A673 (cell line): ENCODE data around the gene TMEM44. TPM values are rescaled to one million over a fixed set of nuclear protein-coding genes. Genes with fewer than 3 reads are reported as not detected.
A peak's percentile ranks its signal among the peaks of the same experiment; 100 is the strongest.

Source experiments
- BruUV-seq: library from RNA; stranded (reverse); fragments of 400-500 nt; replicated peaks from 2 replicates; lab custom pipeline; 2021; lab: Mats Ljungman, UMichigan
- CTCF ChIA-PET: fragments of 300-600 bp; sonication (Branson Sonifier 250); formaldehyde crosslinking; loops from one replicate; lab custom pipeline; 2022; ENCODE audit warnings: antibody characterized with exemption; lab: Charles Lee
- POLR2A ChIA-PET: fragments of 300-600 bp; sonication (Branson Sonifier 250); formaldehyde crosslinking; loops from one replicate; lab custom pipeline; 2022; ENCODE audit warnings: antibody characterized with exemption; ENCODE audit not compliant: low non-redundant PET; lab: Charles Lee
- DNase-seq: peaks from one replicate; pipeline ENCODE4 v3.0.0-alpha.2; 2015; ENCODE audit warnings: low spot score
- H3K27ac ChIP-seq: fragments of 200-600 bp; sonication (generic); 2 replicates; pipeline ENCODE4 v1.5.1; 2016; ENCODE audit warnings: mixed run types, low read depth, mild to moderate bottlenecking, mixed read lengths, antibody characterized with exemption, low read length; ENCODE audit not compliant: poor library complexity, severe bottlenecking
- H3K27me3 ChIP-seq: fragments of 200-600 bp; sonication (generic); replicated peaks from 2 replicates; pipeline ENCODE4 v1.6.1; 2017; ENCODE audit warnings: mixed run types, low read depth, mild to moderate bottlenecking, mixed read lengths, antibody characterized with exemption, low read length; ENCODE audit not compliant: insufficient read depth, poor library complexity
- H3K36me3 ChIP-seq: fragments of 200-600 bp; sonication (generic); 2 replicates; pipeline ENCODE4 v1.6.1; 2016; ENCODE audit warnings: mixed run types, mild to moderate bottlenecking, mixed read lengths, antibody characterized with exemption, low read length; ENCODE audit not compliant: insufficient read depth, poor library complexity, severe bottlenecking
- H3K4me1 ChIP-seq: fragments of 200-600 bp; sonication (generic); 2 replicates; pipeline ENCODE4 v1.6.1; 2017; ENCODE audit warnings: mixed run types, mild to moderate bottlenecking, mixed read lengths, antibody characterized with exemption, low read length; ENCODE audit not compliant: insufficient read depth, poor library complexity, severe bottlenecking
- H3K4me3 ChIP-seq: fragments of 200-600 bp; sonication (generic); 2 replicates; pipeline ENCODE4 v1.5.1; 2016; ENCODE audit warnings: low read depth, mixed run types, mild to moderate bottlenecking, mixed read lengths, low read length; ENCODE audit not compliant: poor library complexity, severe bottlenecking
- H3K9me3 ChIP-seq: fragments of 200-600 bp; sonication (generic); 2 replicates; pipeline ENCODE4 v1.6.1; 2016; ENCODE audit warnings: mixed run types, low read depth, mild to moderate bottlenecking, mixed read lengths, antibody characterized with exemption, low read length; ENCODE audit not compliant: poor library complexity, severe bottlenecking
- EZH2 ChIP-seq: fragments of 200-600 bp; sonication (generic); IDR thresholded peaks from 2 replicates; pipeline ENCODE4 v1.6.1; 2017; ENCODE audit warnings: borderline replicate concordance, low read depth, mild to moderate bottlenecking, mixed read lengths, antibody characterized with exemption, low read length; ENCODE audit not compliant: poor library complexity, severe bottlenecking
- intact Hi-C: fragments of 100-400 bp; cut with micrococcal nuclease; formaldehyde crosslinking; loops from one replicate; pipeline ENCODE4 v1.10.0; 2022; ENCODE audit not compliant: unreplicated experiment
- total RNA-seq: library from RNA; stranded (reverse); gene quantifications from 2 replicates; pipeline ENCODE4 v1.2.3, GENCODE V29; 2021
- TF ChIP-seq, protein P1 (sequence below): fragments of 300-800, 200-600 bp; sonication (generic); conservative IDR thresholded peaks from 2 replicates; pipeline ENCODE4 v1.5.1; 2017; ENCODE audit warnings: low read depth, mild to moderate bottlenecking, antibody characterized with exemption, low read length, moderate library complexity, mixed read lengths

TMEM44 gene
- total RNA-seq, 1 experiment from 2014 or later: 20.9 TPM

DNA sequence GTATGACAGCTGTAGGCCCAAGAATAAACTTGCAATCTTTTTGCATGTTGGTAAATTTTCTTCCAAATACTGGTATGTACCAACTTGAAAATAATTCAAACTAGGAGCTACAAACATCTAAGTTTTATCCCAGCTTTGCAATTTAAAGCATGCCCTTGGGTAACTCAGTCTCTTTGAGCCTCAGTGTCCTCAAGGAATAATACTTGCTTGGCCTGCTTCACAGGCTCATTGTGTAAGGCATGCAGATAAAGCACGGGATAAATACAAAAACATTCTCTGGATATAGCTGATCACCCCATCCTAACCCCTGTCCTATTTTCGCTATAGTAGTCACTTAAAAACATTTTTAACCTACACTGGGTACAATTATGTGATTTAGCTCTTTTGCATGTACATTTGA is 9.6 kb upstream of the TMEM44 start:
- Histone ChIP-seq H3K36me3 (peaks cover 59% of the 10 kb centered on the region), H3K27ac (no peak overlapping the region), H3K9me3 (no peaks in the 10 kb centered on the region), H3K27me3 (no peaks in the 10 kb centered on the region), H3K4me3 (no peak overlapping the region), H3K4me1 (no peaks in the 10 kb centered on the region)
- no TSS peak for BruUV-seq
- no peak for DNase-seq
- no peak for TF ChIP-seq EZH2
- TF ChIP-seq, protein P1, sequence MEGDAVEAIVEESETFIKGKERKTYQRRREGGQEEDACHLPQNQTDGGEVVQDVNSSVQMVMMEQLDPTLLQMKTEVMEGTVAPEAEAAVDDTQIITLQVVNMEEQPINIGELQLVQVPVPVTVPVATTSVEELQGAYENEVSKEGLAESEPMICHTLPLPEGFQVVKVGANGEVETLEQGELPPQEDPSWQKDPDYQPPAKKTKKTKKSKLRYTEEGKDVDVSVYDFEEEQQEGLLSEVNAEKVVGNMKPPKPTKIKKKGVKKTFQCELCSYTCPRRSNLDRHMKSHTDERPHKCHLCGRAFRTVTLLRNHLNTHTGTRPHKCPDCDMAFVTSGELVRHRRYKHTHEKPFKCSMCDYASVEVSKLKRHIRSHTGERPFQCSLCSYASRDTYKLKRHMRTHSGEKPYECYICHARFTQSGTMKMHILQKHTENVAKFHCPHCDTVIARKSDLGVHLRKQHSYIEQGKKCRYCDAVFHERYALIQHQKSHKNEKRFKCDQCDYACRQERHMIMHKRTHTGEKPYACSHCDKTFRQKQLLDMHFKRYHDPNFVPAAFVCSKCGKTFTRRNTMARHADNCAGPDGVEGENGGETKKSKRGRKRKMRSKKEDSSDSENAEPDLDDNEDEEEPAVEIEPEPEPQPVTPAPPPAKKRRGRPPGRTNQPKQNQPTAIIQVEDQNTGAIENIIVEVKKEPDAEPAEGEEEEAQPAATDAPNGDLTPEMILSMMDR: no peak
- intact Hi-C loops: no loop called here
- ChIA-PET POLR2A (interaction anchor here (0.6 kb wide), 1 partner anchor 17 kb away, joined by 5 read pairs; no protein-coding TSS in a partner anchor), CTCF (no interaction called here)

DNA sequence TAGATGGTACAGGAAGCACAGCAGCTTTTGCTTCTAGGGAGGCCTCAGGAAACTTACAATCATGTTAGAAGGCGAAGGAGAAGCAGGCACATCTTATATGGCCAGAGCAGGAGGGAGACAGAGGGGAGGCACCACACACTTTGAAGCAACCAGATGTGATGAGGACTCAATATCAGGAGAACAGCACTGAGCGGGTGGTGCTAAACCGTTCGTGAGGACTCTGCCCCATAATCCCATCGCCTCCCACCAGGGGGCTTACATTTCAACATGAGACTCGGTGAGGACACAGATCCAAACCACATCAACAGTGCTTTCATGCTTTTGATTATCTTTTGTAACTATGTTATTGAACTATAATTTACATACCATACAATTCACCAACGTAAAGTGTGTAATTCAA is 7.6 kb upstream of the TMEM44 start:
- Histone ChIP-seq H3K9me3 (no peaks in the 10 kb centered on the region), H3K27me3 (no peaks in the 10 kb centered on the region), H3K4me1 (no peaks in the 10 kb centered on the region), H3K36me3 (peaks cover 48% of the 10 kb centered on the region), H3K4me3 (no peak overlapping the region), H3K27ac (no peak overlapping the region)
- ChIA-PET CTCF (no interaction called here), POLR2A (no interaction called here)
- peak; percentile 67 for DNase-seq
- TSS peak; percentile 74 for BruUV-seq
- intact Hi-C loops: no loop called here
- no peak for TF ChIP-seq EZH2
- TF ChIP-seq, protein P1: peak; percentile 51

DNA sequence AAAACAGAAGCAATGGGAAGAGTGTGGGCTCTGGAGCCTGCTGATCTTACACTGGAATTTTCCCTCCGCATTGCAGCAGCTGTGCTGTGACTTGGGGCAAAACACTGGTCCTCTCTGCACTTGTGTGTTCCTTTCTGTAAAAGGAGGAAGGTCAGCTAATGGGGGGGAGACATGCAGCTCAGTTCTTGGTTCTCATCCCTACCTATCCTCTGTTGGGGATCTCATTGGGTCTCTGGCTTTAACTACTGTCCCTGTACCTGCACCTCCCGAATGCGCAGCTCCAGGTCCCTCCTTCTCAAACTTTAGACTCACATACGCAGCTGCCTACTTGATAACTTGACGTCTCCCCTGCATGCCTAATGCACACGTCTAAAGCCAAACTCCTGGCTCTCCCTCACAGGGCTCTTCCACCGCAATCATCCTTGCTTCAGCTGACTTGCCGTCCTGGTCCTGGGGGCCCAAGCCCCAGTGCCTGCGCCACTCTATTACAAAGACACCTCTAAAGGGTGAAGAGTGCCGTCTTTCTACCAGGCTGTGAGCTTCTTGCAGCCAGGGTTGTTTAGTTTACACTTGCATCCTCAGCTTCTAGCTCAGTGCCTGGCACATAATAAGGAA is 5.9 kb upstream of the TMEM44 start:
- intact Hi-C loops: loop anchor here (10.0 kb wide), 1 partner anchor 304 kb away; no protein-coding TSS in a partner anchor
- POLR2A ChIA-PET: no interaction called here
- DNase-seq: no peak
- Histone ChIP-seq H3K27ac (no peak overlapping the region), H3K27me3 (no peaks in the 10 kb centered on the region), H3K36me3 (peaks cover 34% of the 10 kb centered on the region), H3K9me3 (no peaks in the 10 kb centered on the region), H3K4me1 (no peaks in the 10 kb centered on the region), H3K4me3 (no peak overlapping the region)
- CTCF ChIA-PET: no interaction called here
- TF ChIP-seq EZH2: no peak
- TF ChIP-seq, protein P1: no peak
- no TSS peak for BruUV-seq
